ENCODE results near the gene ZGPAT.

ZGPAT gene

DNA sequence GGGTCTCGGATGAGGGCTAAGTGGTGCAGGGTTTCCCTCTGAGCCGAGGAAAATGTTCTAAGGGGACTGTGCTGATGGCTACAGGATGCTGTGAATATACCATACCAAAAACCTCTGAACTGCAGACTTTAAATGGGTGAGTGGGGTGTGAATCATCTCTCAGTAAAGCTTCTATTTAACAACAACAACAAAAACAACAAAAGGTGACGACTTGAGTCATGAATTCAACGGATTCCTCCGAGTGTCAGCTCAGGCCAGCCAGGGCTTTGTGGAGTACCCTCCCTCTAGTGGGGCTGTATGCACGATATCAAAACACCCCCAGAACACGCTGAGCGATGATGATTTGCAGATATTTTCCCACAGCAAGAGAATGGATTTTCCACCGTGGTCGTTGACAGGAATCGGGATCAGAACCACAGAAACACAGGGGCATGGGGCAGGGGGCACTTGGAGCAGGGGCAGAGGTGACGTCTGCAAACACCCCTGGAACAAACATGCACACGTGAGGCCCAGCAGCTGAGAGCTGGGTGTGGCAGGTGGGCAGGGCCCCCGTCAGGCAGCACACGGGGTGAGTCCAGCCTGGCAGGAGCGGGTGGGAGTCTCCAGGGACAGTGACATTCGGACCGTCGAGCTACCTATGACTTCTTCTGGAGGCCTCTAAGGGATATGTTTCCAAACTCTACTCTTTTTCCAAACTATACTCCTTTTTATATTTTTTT lies 70.4 kb downstream of the ZGPAT start:
- Histone ChIP-seq H3K4me3 (ENCODE audit: low read length) (no peak overlapping the region), H3K27me3 (replicated peaks; ENCODE audit: control insufficient read depth, insufficient read depth, low read length) (peaks cover 4% of the 10 kb centered on the region), H3K9me3 (ENCODE audit: control insufficient read depth, low read length) (no peaks in the 10 kb centered on the region), H3K4me1 (ENCODE audit: control insufficient read depth, insufficient read depth, low read length) (no peaks in the 10 kb centered on the region), H3K36me3 (ENCODE audit: control insufficient read depth, insufficient read depth, low read length, severe bottlenecking) (no peaks in the 10 kb centered on the region), H3K9ac (ENCODE audit: low read length) (no peak overlapping the region)
- DNase-seq (ENCODE audit: low read depth): no peak

- Histone ChIP-seq H3K4me3 (ENCODE audit: low read length) (no peak overlapping the region), H3K9me3 (ENCODE audit: control insufficient read depth, low read length) (no peaks in the 10 kb centered on the region), H3K4me1 (ENCODE audit: control insufficient read depth, insufficient read depth, low read length) (no peaks in the 10 kb centered on the region), H3K36me3 (ENCODE audit: control insufficient read depth, insufficient read depth, low read length, severe bottlenecking) (no peaks in the 10 kb centered on the region), H3K9ac (ENCODE audit: low read length) (no peak overlapping the region), H3K27me3 (replicated peaks; ENCODE audit: control insufficient read depth, insufficient read depth, low read length) (peaks cover 4% of the 10 kb centered on the region)
- no peak for DNase-seq (ENCODE audit: low read depth)
Observed at GRCh38 chr20:63778857-63779256, 71.0 kb downstream of the ZGPAT start.

DNA sequence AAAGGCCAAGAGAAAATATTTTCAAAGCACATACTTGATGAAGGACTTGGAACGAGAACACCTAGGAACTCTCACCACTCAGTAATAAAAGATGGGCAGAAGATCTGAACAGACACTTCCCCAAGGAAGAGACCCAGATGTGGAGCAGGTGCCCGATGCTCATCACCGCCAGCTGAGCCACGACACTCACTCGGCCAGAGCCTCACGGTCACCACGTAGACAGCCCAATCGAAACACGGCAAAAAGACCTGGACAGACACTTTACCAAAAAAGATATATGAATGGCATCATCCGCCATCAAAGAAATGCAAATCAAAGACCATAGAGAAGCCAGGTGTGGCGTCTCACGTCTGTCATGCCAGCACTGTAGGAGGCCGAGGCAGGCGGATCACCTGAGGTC lies 73.3 kb downstream of the ZGPAT start:
- Histone ChIP-seq H3K9ac (ENCODE audit: low read length) (no peak overlapping the region), H3K36me3 (ENCODE audit: control insufficient read depth, insufficient read depth, low read length, severe bottlenecking) (no peaks in the 10 kb centered on the region), H3K4me3 (ENCODE audit: low read length) (no peak overlapping the region), H3K27me3 (replicated peaks; ENCODE audit: control insufficient read depth, insufficient read depth, low read length) (no peaks in the 10 kb centered on the region), H3K9me3 (ENCODE audit: control insufficient read depth, low read length) (no peaks in the 10 kb centered on the region), H3K4me1 (ENCODE audit: control insufficient read depth, insufficient read depth, low read length) (no peaks in the 10 kb centered on the region)
- DNase-seq (ENCODE audit: low read depth): no peak

- no peak overlapping the region for H3K9ac ChIP-seq (ENCODE audit: low read length)
- H3K4me1 ChIP-seq (ENCODE audit: control insufficient read depth, insufficient read depth, low read length): no peaks in the 10 kb centered on the region
- H3K4me3 ChIP-seq (ENCODE audit: low read length): no peak overlapping the region
- H3K36me3 ChIP-seq (ENCODE audit: control insufficient read depth, insufficient read depth, low read length, severe bottlenecking): no peaks in the 10 kb centered on the region
- no peaks in the 10 kb centered on the region for H3K27me3 ChIP-seq (replicated peaks; ENCODE audit: control insufficient read depth, insufficient read depth, low read length)
- H3K9me3 ChIP-seq (ENCODE audit: control insufficient read depth, low read length): no peaks in the 10 kb centered on the region
- DNase-seq (ENCODE audit: low read depth): no peak
Observed at GRCh38 chr20:63782051-63782471, 74.2 kb downstream of the ZGPAT start.

DNA sequence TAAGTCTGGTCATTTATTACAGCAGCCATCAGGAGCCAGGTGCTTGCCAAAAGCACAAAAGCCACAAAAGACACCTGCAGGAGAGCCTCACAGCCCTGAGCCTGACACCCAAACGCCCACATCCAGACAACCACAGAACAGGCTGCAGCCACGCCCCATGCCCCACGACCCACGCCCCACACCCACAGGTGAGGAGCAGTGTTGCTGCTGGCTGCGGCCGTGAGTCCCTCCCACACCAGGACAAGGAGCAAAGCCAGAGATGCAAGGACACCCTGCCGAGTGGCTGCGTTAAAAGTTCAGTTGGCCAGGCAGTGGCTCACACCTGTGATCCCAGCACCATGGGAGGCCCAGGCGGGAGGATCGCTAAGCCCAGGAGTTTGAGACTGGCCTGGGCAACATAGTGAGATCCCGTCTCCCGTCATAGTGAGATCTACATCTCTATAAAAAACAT lies 74.7 kb downstream of the ZGPAT start:
- Histone ChIP-seq H3K4me3 (ENCODE audit: low read length) (no peak overlapping the region), H3K27me3 (replicated peaks; ENCODE audit: control insufficient read depth, insufficient read depth, low read length) (no peaks in the 10 kb centered on the region), H3K9me3 (ENCODE audit: control insufficient read depth, low read length) (no peaks in the 10 kb centered on the region), H3K4me1 (ENCODE audit: control insufficient read depth, insufficient read depth, low read length) (no peaks in the 10 kb centered on the region), H3K9ac (ENCODE audit: low read length) (no peak overlapping the region), H3K36me3 (ENCODE audit: control insufficient read depth, insufficient read depth, low read length, severe bottlenecking) (no peaks in the 10 kb centered on the region)
- DNase-seq (ENCODE audit: low read depth): no peak

DNA sequence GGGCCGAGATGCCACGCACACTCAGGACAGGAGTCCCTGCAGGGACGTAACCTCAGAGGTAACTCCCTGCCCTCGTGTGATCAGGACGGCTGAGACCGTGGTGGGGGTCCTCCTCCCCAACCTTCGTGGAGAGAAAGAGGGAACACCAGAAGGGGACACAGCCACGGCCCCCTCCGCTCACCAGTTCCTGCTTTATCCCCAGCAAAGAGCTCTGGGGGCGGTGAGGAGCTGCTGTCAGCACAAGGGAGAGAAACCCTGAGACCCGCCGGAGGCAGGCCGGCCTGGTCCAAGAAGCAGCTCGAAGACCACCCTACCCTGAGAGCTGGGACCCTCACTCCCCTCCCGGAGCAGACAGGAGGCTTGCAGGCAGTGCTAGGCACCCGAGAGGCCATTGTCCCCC lies 76.1 kb downstream of the ZGPAT start:
- Histone ChIP-seq H3K27me3 (replicated peaks; ENCODE audit: control insufficient read depth, insufficient read depth, low read length) (peaks cover 3% of the 10 kb centered on the region), H3K4me3 (ENCODE audit: low read length) (no peak overlapping the region), H3K36me3 (ENCODE audit: control insufficient read depth, insufficient read depth, low read length, severe bottlenecking) (no peaks in the 10 kb centered on the region), H3K9me3 (ENCODE audit: control insufficient read depth, low read length) (no peaks in the 10 kb centered on the region), H3K4me1 (ENCODE audit: control insufficient read depth, insufficient read depth, low read length) (no peaks in the 10 kb centered on the region), H3K9ac (ENCODE audit: low read length) (no peak overlapping the region)
- DNase-seq (ENCODE audit: low read depth): no peak

DNA sequence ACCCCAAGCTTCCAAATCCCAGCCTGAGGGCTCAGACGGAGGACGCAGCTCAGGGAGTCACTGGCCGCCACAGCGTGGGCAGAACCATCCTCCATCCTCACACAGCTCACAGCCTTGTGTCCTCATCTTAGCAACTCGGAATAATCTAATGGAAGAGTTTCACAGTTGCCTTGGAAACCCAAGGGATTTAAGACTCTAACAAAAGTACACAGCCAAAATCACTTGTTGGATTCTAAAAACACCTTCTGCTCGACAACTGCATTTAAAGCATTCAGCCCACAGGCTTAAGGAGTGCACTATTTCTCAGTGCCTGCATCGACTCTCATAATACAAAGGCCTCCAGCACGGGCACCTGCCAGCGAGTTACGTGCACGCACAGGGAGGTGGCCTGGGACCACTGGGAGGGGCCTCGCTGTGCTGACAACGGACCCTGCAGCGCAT lies 77.9 kb downstream of the ZGPAT start:
- no peak overlapping the region for H3K4me3 ChIP-seq (ENCODE audit: low read length)
- peaks cover 5% of the 10 kb centered on the region for H3K27me3 ChIP-seq (replicated peaks; ENCODE audit: control insufficient read depth, insufficient read depth, low read length)
- H3K36me3 ChIP-seq (ENCODE audit: control insufficient read depth, insufficient read depth, low read length, severe bottlenecking): no peaks in the 10 kb centered on the region
- H3K4me1 ChIP-seq (ENCODE audit: control insufficient read depth, insufficient read depth, low read length): no peaks in the 10 kb centered on the region
- no peak overlapping the region for H3K9ac ChIP-seq (ENCODE audit: low read length)
- DNase-seq (ENCODE audit: low read depth): no peak
- H3K9me3 ChIP-seq (ENCODE audit: control insufficient read depth, low read length): no peaks in the 10 kb centered on the region

All from adipocyte (in vitro differentiated cells).